Thoracic aorta (tissue), 2 donors: Measurements from ENCODE around the gene CHN2. TPM values are rescaled to one million over a fixed set of nuclear protein-coding genes. Genes with fewer than 3 reads are reported as not detected.

ENCODE experiments used
- ATAC-seq: fragments of 150-250 bp; one replicate; pipeline ENCODE4 v1.8.0; 2017; ENCODE audit warnings: low read depth; ENCODE audit not compliant: insufficient number of reproducible peaks, low FRiP score
- DNase-seq: peaks from one replicate; pipeline ENCODE4 v3.0.0-alpha.2; 2020; ENCODE audit warnings: low spot score
- H3K27ac ChIP-seq, 2 donors: fragments of 200-600 bp; sonication (generic); 1 replicate in 1 of 2; 2 replicates in 1 of 2; pipeline ENCODE4 v1.5.1; 2016; ENCODE audit warnings: mild to moderate bottlenecking in 2 of 2, moderate library complexity in 2 of 2
- H3K27me3 ChIP-seq: fragments of 200-600 bp; sonication (generic); replicated peaks from 2 replicates; pipeline ENCODE4 v1.6.0; 2016; ENCODE audit warnings: mild to moderate bottlenecking; ENCODE audit not compliant: insufficient read depth
- H3K36me3 ChIP-seq: fragments of 200-600 bp; sonication (generic); one replicate; pipeline ENCODE4 v1.5.1; 2016
- H3K4me1 ChIP-seq, 2 donors: fragments of 200-600 bp; sonication (generic); 1 replicate in 1 of 2; 2 replicates in 1 of 2; pipeline versions ENCODE4 v1.5.1 to v1.6.0; 2016; ENCODE audit warnings: low read depth in 2 of 2, mild to moderate bottlenecking in 1 of 2; ENCODE audit not compliant: control insufficient read depth in 1 of 2
- H3K4me3 ChIP-seq: fragments of 200-600 bp; sonication (generic); 2 replicates; pipeline ENCODE4 v1.5.1; 2016; ENCODE audit warnings: mild to moderate bottlenecking
- H3K9me3 ChIP-seq: fragments of 200-600 bp; sonication (generic); 2 replicates; pipeline ENCODE4 v1.5.1; 2016
- CTCF ChIP-seq: fragments of 200-600 bp; sonication (generic); IDR thresholded peaks from one replicate; pipeline ENCODE4 v1.5.1; 2019; ENCODE audit warnings: antibody characterized with exemption
- total RNA-seq, 2 donors: library from RNA; depleted of rRNA; stranded (reverse); fragments of >200 nt; gene quantifications; one replicate each; pipeline versions ENCODE4 v1.1.0 to v1.2.3, GENCODE V29; 2016

Gene CHN2
- total RNA-seq, 2 donors from 2014 or later, result 22.6 to 44.7 TPM

DNA sequence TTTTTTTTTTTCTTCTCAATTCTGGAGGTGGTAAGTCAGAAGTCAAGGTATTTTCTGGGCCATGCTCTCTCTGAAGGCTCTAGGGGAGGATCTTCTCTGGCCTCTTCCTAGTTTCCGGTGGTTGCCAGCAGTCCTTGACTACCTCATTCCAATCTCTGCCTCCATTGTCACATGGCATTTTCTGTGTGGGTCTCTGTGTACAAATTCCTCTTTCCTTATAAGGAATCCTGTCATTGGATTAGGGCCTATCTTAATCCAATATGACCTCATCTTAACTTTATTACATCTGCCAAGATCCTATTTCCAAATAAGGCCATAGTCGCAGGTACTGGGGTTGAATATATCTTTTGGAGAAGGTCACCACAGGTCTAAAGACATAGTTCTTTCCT lies 239.8 kb downstream of the CHN2 start:
- Histone ChIP-seq H3K27ac (no peak overlapping the region), H3K36me3 (no peaks in the 10 kb centered on the region), H3K4me3 (no peak overlapping the region), H3K9me3 (no peaks in the 10 kb centered on the region), H3K4me1 (no peaks in the 10 kb centered on the region), H3K27me3 (no peaks in the 10 kb centered on the region)
- no peak for TF ChIP-seq CTCF
- DNase-seq (no peak), ATAC-seq (no peak)

DNA sequence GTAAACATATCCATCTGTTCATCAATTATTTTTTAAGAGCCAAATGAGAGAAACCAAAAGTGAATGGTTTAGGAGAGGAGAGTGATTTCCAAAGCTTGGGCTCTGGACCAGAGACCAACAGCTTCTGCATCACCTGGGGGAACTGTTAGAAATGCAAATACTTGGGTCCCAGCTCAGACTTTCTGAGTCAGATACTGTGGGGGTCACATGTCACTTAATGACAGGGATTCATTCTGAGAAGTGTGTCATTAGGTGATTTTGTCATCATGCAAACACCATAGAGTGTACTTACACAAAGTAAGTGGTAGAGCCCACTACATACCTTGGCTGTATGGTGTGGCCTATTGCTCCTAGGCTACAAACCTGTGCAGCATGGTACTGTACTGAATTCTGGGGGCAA lies 240.6 kb downstream of the CHN2 start:
- Histone ChIP-seq H3K36me3 (no peaks in the 10 kb centered on the region), H3K9me3 (no peaks in the 10 kb centered on the region), H3K27me3 (no peaks in the 10 kb centered on the region), H3K27ac (no peak overlapping the region), H3K4me1 (no peaks in the 10 kb centered on the region), H3K4me3 (no peak overlapping the region)
- TF ChIP-seq CTCF, result no peak
- no peak for ATAC-seq
- no peak for DNase-seq

- Histone ChIP-seq H3K36me3 (no peaks in the 10 kb centered on the region), H3K4me1 (no peaks in the 10 kb centered on the region), H3K4me3 (no peak overlapping the region), H3K9me3 (no peaks in the 10 kb centered on the region), H3K27ac (no peak overlapping the region), H3K27me3 (no peaks in the 10 kb centered on the region)
- ATAC-seq, result no peak
- no peak for TF ChIP-seq CTCF
- DNase-seq, result no peak
Measured at GRCh38 chr7:29435902-29436301, 241.3 kb downstream of the CHN2 start.

GRCh38 chr7:29442146-29442545 lies 247.6 kb downstream of the CHN2 start:
- Histone ChIP-seq H3K36me3 (no peaks in the 10 kb centered on the region), H3K9me3 (no peaks in the 10 kb centered on the region), H3K27ac (no peak overlapping the region), H3K4me3 (no peak overlapping the region), H3K27me3 (no peaks in the 10 kb centered on the region), H3K4me1 (no peaks in the 10 kb centered on the region)
- DNase-seq (no peak), ATAC-seq (no peak)
- TF ChIP-seq CTCF, result no peak

GRCh38 chr7:29443552-29443951 lies 249.0 kb downstream of the CHN2 start:
- Histone ChIP-seq H3K27ac (no peak overlapping the region), H3K36me3 (no peaks in the 10 kb centered on the region), H3K27me3 (no peaks in the 10 kb centered on the region), H3K4me1 (no peaks in the 10 kb centered on the region), H3K9me3 (no peaks in the 10 kb centered on the region), H3K4me3 (no peak overlapping the region)
- DNase-seq (no peak), ATAC-seq (no peak)
- TF ChIP-seq CTCF, result no peak
